GM21723 (cell line): ENCODE results near the gene TPRN.

Experiments
- ATAC-seq: cut with Tn5 transposase; IDR thresholded peaks from one replicate; pipeline ENCODE4 v1.9.1; 2021; ENCODE audit warnings: mild to moderate bottlenecking, moderate library complexity; ENCODE audit not compliant: unreplicated experiment

The TPRN gene

DNA sequence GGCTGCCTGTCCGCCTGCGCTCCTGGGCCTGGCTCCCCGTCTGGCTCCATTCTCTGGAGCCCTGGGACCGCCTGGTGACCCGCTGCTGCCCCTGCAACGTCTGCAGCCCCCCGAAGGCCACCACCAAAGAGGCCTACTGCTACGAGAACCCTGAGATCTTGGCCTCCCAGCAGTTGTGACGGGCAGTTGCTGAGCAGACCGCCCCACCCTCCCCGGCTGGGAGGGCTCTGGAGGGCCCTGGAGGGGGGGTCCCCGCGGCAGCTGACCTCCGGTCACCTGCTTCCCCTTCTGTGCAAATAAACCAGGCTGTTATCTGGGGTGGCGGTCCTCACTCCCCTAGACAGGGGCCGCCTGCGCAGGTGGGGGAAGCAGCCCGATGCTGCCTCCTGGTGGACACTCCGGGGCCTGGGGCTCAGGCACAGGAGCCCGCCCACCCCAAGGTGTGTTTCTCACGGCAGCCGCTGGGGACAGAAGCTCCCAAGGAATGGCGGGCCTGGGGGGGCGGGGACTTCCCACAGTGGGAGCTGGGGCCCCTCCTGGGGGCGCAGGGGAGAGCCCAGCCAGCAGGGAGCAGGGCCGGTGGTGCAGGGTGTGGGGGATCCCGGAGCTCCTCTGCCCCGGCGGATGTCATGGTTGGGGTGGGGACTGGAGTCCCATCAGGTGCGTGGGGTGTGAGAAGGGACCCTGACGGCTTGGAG lies 35.8 kb upstream of the TPRN start:
- no peak for ATAC-seq

DNA sequence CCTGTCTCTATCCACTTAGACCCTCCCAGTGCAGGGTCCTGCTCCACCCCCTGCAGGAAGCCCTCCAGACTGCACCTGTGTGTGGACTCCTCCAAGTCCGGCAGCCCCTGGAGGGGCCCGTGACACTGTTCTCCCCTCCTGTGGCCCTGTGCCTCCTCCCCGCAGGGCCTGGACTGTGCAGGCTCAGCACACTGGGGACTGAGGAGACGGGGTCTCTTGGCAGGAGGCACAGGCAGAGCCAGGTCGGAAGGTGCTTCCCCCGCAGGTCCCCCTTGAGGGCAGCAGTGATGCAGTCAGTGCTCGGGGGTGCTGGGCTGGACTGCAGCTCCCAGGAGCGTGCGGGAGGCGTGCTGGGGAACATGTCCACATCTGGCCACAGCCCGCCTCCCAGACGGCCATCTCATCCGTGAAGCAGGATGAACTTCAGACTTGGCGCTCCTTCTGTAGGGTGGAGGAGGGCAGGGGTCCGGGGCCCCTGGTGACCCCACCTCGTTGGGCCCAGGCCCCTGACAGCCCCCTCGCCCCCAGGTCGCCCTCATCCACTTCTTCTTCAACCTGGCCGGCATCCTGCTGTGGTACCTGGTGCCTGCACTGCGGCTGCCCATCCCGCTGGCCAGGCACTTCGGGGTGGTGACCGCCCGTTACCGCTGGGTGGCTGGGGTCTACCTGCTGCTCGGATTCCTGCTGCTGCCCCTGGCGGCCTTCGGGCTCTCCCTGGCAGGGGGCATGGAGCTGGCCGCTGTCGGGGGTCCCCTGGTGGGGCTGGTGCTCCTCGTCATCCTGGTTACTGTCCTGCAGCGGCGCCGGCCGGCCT lies 35.1 kb upstream of the TPRN start:
- no peak for ATAC-seq

DNA sequence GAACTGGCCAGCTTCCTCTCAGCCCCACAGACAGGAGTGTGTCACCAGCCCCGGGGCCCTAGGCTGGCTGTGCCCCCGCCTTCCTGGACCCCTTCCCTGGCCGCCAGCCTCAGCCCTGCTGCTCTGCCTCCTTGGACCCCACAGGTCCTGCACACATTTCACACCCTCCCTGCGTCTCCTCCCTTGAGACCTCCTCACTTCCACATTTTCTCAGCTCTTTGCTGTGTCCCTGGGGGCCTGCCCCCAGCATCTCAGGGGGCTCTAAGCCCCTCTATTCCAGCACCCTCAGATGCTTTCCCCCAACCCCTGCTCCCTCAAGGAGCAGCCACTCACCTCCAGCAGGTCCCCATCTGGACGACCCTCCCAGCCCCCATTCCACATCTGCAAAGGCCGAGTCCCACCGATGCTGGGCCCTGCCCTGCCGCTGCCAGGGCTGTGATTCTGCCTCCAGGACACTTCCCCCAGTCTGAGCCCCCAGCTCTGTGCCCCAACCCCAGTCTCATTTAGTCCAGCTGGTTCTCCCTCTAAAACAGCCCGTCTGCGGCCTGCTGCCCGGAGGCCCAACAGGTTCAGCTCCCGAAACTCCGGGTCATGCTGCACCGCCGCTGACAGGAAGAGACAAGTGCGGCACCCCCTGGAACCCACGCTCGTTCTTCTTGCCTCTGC lies 34.4 kb upstream of the TPRN start:
- no peak for ATAC-seq

DNA sequence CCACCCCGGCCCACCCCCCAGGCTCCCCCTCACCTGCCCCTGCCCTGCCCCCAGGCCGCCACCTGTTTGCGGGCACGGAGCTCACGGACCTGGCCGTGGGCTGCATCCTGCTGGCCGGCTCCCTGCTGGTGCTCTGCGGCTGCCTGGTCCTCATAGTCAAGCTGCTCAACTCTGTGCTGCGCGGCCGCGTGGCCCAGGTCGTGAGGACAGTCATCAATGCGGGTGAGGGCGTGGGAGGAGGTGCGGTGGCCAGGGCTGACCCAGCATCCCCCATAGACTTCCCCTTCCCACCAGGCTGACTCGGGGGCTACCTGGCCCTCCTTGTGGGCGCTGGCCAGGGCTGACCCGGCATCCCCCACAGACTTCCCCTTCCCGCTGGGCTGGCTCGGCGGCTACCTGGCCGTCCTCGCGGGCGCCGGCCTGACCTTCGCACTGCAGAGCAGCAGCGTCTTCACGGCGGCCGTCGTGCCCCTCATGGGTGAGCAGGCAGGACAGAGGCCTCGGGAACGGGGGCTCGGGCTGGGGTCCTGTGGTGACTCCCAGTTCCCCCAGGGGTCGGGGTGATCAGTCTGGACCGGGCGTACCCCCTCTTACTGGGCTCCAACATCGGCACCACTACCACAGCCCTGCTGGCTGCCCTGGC lies 33.6 kb upstream of the TPRN start:
- no peak for ATAC-seq

DNA sequence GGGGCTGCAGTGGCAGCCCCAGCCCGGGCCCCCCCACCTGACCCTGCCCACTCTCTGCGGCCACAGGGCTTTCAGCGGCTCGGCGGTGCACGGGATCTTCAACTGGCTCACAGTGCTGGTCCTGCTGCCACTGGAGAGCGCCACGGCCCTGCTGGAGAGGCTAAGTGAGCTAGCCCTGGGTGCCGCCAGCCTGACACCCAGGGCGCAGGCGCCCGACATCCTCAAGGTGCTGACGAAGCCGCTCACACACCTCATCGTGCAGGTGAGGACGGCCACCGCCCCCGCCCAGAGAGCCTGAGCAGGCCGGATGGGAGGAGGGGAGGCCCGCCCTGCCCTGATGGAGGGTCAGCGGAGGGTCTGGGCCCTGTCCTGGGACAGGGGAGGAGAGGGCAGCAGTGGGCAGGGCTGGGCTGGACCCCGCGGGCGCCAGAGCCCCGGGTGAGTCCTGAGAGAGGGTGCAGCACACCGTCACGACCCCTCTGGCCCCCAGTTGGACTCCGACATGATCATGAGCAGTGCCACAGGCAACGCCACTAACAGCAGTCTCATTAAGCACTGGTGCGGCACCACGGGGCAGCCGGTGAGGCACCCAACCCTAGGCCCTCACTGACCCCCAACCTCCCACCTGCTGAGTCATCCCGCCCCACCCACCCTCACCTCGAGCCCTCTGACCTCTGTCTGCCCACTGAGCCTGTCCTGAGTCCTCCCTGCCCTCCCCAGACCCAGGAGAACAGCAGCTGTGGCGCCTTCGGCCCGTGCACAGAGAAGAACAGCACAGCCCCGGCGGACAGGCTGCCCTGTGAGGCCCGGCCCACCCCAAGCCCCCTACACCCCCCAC lies 32.8 kb upstream of the TPRN start:
- ATAC-seq, result no peak

DNA sequence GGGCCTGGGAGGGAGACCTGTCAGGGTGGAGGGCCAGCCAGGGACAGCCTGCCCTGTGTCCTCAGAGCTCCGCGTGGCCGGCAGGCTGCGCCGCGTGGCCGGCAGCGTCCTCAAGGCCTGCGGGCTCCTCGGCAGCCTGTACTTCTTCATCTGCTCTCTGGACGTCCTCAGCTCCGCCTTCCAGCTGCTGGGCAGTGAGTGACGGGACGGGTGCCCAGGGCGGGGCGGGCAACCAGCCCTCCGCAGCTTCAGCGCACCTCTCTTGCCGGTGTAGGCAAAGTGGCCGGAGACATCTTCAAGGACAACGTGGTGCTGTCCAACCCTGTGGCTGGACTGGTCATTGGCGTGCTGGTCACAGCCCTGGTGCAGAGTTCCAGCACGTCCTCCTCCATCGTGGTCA lies 32.0 kb upstream of the TPRN start:
- ATAC-seq, result no peak

DNA sequence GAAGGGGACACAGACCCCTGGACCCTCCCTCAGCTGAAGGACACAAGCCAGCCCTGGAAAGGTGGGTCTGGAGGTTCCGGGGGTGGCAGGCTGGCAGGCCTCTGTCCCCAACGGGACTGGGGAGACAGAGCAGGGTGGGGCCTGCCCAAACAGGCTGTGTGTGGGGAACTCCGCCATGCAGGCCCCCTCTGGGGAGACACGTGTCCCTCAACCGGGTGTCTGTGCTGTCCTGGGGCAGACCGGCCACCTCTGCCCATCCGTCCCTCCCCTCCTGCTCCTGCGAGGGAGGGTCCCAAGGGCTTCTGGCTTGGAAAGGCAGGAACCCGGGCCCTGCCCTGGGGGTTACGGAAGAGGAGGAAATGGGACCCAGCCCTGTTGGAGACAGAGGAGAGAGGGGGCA lies 31.6 kb upstream of the TPRN start:
- no peak for ATAC-seq

DNA sequence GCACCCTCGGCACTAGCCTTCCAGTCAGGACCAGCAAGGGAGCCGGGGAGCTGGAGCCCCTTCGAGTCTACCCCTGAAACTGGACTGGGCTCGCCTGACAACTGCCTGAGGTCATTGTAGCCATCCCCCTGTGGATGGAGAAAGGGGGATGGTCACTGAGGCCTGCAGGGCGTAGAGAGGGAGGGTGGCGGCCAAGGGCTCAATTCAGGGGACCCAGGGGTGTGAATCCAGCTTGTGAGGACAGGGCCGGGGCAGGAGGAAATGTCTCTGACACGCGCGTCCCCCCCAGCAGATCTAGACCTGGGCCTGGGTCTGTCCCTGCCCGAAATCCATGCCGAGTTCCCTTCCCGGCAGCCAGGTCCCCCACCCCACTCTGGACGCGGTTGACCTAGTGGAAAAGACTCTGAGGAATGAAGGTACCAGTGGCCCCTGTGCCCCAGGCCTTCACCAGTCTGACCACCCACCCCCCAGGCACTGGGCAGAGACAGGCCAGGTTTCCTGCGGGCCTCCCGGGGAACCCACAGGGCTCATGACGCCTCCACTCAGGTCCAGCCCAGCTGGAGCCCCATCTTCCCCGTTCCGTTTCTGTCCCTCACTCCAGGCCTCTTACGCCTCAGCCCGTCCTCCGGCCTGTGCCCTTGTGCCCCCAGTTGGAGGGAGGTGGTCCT lies 31.0 kb upstream of the TPRN start:
- ATAC-seq, result no peak

DNA sequence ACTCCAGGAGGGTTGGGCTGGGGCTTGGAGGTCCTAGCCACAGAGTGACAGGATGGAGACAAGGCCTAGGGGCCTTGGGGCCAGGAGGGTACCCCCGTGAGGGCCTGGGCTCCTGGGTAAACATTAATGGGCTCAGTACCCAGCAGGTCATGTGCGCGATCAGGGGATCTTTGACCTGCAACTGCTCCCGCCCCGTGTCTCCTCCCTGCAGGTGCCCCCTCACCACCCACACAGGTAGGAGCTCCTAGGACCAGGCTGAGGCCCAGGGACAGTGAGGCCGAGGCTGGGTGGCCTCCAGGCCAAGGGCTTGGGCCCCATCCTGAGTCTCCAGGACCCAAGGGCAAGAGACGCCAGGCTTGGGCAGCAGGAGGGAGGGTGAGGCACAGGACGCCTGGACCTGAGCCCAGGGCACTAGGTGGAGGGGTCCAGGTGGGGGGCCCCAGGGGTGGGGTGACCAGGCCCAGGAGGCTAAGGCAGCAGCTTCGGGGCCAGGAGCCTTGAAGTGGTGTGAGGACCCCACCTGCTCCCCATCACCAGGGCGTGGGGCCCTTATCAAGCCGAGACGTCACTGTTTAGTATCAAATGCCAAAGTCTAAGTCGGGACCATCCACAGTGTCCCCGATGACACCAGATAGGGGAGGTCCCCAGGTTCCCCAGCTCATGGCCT lies 30.3 kb upstream of the TPRN start, which contains the start of gene SLC34A3:
Gene SLC34A3 (plus strand): TSS at position 197 of the 667 bp plus-strand sequence. CDS start 802 bp downstream, outside the sequence.
- ATAC-seq, result no peak

DNA sequence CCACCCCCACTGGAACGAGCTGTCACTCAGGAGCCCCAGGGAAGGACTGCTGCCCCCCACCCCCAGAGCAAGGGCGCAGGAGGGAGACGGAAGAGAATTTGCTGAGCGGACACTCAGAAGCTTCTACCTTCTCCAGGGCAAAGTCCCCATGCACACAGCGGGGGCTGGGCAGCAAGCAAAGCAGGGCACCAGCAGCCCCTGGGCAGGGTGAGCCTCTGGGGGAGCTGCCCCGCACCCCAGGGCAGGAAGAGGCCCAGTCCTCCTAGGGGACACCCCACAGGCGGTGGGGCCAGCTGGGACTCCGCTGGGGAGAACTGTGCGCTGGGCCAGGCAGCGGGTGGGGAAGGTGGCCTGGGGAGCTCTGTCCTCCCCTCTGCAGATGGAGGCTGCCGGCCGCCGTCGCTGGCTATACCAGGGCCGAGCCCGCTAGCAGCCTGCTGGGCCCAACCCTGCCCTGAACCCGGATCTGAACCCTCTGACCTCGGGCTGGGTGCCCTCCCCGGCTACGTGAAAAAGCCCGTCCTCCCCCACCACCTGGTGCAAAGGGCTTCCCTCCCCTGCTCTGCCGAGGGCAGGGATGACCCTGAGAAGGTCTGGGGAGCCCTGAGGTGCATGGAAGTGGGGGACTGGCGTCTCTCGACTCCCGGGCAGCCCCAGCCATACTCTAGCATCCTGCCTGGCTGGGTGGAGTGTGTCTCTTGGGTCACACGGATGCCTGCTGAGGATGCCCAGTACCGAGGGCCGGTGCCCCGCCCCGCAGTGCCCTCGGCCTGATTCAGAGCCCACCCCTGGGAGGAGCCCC lies 29.6 kb upstream of the TPRN start:
- ATAC-seq, result no peak

DNA sequence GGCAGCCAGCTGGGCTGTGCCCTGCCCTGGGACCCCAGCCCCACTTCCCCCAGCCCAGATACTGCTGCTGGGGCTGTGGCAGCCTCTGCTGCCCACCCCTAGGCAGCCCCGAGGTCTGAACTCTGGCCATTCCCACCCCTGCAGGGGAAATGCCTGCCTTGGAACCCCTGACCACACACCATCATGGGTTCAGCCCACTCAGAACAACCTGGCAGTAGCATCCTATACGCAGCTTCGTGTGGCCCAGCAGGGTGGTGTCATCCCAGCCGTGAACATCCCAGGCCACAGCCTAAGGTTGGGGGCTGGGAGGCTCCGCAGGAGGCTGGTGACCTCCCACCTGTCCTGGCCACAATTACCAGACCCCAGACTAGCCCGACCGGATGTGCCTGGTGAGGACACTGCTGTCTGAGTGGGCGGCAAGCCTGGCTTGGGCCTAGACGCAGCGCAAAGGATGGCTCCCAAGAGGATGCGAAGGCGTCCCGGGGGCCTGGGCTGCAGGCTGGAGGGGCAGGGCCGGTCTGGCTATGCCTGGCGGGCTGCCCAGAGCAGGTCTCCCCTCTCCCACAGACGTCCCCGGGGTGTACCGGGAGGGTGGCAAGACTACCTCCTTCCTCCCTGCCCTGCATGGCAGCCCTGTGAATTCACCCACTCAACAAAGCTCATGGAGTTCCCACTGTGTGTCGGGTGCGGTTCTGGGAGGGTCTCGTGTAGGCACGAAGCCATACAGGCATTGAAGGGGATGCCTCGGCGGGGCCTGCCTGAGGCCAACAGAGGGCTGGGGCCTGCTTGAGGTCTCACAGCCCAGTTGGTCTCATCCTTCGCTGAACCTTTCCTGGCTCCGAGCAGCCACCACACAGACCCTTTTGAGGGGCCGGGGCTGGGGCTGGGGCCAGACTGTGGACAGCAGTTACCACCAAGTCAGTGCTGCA lies 28.7 kb upstream of the TPRN start:
- ATAC-seq, result no peak

DNA sequence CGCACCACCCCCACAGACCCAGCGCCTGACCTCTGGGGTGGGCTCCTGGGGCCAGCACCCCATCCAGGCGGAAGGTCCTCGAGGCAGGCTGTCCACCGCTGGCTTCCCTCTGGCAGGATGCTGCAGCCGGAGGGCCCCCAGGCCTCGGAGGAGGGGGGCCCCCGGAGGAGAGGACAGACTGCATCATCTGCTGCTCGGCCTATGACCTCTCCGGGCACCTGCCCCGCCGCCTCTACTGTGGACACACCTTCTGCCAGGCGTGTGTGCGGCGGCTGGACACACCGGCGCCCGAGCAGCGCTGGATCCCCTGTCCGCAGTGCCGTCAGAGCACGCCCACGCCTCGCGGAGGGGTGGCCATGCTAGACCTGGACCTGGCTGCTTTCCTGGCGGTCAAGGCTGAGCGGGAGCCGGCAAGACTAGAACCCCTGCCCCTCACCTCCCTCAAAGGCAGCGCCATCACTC lies 28.0 kb upstream of the TPRN start:
- ATAC-seq, result no peak

DNA sequence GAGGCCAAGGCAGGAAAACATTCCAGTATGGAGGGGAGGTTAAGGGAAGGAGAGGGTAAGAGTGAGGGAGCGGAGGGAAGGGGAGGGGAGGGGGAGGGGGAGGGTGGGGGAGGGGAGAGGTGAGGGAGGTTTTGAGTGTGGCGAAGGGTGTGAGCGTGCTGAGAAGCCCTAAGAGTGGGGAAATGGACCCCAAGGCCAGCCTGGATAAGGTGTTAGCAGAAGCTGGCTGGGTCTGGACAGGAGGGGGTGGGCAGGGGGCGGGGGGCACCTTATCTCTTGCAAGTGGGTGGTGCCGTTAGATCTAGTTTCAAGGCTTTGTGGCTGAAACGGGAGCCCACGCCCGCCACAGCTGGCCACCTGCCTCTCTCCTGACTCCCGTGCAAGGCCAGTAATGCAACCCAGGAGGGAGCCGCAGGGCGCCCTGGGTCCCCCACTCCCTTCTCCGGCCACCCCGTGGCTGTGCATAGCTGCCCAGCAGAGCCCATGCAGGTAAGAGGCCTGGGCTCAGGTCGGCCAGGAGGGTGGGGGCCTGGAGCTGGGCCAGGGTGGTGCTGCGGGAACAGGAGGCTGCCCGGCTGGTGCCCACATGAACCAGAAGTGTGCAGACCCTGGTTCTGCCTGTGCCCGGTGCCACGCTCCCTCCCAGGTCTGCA lies 27.4 kb upstream of the TPRN start:
- ATAC-seq, result no peak

DNA sequence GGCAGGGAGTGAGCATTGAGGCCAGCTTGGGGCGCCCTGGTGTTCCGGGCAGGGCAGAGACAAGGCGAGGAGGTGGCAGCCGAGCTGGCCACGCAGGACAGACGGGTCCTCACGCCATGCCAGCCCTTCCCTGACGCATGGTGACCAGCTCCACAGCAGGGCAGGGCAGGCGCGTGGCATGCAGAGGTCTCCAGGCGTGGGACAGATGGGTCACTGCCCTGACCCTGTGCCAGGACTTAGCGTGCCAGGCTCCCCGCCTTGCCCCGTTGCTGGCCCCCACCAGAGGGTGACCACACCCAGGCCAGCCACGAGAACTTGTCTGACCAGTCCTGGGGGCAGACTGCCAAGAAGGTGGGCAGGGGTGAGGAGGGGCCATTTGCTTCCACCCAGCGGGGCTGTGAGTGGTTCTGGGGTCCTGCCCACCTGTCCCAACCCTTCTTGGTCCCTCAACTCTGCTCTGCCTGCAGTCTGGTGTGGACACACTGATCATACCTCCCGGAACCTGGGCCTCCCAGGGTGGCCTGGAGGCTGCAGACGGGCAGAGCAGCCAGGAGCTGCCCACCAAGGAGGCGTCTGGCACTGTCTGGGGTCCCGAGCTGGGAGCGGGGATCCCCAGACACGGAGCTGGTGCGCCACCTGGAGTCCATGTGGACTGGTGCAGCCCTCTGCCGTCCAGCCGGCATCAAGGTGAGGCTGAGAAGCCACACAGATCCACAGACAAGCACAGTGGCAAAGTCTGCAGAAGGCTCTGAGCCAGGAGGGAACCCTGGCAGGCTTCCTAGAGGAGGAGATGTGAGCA lies 26.7 kb upstream of the TPRN start, which contains the start of gene RNF224:
Gene RNF224 (plus strand): TSS at position 449 of the 799 bp plus-strand sequence. CDS start 834 bp downstream, outside the sequence.
- ATAC-seq, result no peak

DNA sequence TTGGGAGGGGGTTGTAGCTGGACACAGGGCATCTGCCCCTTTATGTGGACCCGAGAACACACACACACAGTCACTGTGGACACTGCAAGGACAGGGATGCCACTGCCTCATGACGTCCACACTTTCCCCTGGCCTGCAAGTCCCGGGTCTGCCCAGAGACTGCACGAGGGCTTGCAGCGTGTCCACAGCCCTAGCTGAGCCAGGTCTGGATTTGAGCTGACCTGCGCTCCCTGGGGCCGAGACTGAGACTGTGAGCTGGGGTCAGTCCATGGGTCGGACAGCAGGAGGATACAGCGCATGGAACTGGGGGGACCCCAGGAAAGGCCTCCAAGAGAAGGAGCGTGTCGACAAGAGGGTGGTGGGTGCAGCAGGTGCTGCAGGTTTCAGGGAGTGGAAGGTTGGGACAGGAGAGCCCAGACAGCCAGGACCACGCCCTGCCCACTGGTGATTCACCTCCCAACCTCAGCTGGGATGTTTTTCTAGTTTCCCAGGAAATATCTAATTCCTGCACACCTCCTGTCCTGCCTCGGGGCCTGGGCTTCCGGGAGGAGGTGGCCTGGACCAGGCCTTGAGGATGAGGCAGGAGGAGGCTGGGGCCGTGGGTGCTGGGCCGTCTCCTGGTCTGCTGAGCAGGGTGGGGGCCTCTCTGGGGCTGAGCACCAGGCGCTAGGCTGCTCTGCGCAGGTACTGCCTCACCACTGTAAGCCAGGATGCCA lies 26.0 kb upstream of the TPRN start:
- no peak for ATAC-seq
